Central memory CD4-positive, alpha-beta T cell (primary cell): ENCODE data around the gene BMF.

Experiments used
- DNase-seq: peaks from one replicate; pipeline ENCODE4 v3.0.0; 2022

BMF gene

GRCh38 chr15:40102897-40103858, 5.5 kb downstream of the BMF start:
- DNase-seq = no peak

- no peak for DNase-seq
Observed at GRCh38 chr15:40100947-40101905, 7.5 kb downstream of the BMF start.

- no peak for DNase-seq
Observed at GRCh38 chr15:40100123-40100946, 8.3 kb downstream of the BMF start.

- peak; percentile 34 for DNase-seq
Observed at GRCh38 chr15:40098489-40099261, 10.0 kb downstream of the BMF start.

GRCh38 chr15:40097968-40098476, 10.7 kb downstream of the BMF start:
- DNase-seq = no peak

- no peak for DNase-seq
Observed at GRCh38 chr15:40097096-40097967, 11.3 kb downstream of the BMF start.

- DNase-seq = no peak
Observed at GRCh38 chr15:40096094-40096891, 12.4 kb downstream of the BMF start.

GRCh38 chr15:40095371-40096093, 13.1 kb downstream of the BMF start:
- DNase-seq = no peak

GRCh38 chr15:40094156-40094555, 14.5 kb downstream of the BMF start:
- DNase-seq = no peak

GRCh38 chr15:40092979-40093869, 15.5 kb downstream of the BMF start:
- DNase-seq = no peak

GRCh38 chr15:40092256-40092978, 16.3 kb downstream of the BMF start:
- no peak for DNase-seq

- no peak for DNase-seq
Observed at GRCh38 chr15:40091861-40092255, 16.8 kb downstream of the BMF start.

- no peak for DNase-seq
Observed at GRCh38 chr15:40090774-40091455, 17.8 kb downstream of the BMF start.

GRCh38 chr15:40088929-40089755, 19.5 kb downstream of the BMF start:
- DNase-seq = no peak
